GM19023 (cell line): Measurements from ENCODE around the gene NCF2.

Source experiments
- ATAC-seq: cut with Tn5 transposase; IDR thresholded peaks from one replicate; pipeline ENCODE4 v1.9.1; 2021; ENCODE audit warnings: mild to moderate bottlenecking, moderate library complexity; ENCODE audit not compliant: unreplicated experiment

The NCF2 gene

GRCh38 chr1:183553764-183554163, 36.5 kb downstream of the NCF2 start:
- no peak for ATAC-seq

DNA sequence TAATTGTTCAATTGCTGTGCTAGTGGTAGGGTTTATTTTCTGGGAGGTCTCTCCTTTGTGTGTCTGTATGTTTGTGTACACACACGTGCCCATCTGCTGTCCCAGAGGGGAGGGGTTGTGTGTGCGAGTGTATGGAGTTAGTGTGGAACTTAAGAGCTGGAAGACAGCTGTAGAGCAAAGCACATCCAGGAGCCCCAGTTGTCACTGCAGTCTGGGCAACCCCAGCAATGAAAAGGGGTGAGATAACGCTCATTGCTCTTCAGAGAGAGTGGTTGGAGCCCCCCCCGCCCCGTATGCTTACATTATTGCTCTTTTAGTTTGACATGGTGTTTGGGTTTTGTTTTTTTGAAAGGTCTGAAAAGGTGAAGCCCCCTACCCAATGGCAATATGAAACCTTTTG, 36.9 kb downstream of the NCF2 start:
- ATAC-seq, result no peak

GRCh38 chr1:183552891-183553290, 37.4 kb downstream of the NCF2 start:
- ATAC-seq, result no peak

GRCh38 chr1:183552441-183552840, 37.8 kb downstream of the NCF2 start:
- no peak for ATAC-seq

GRCh38 chr1:183551924-183552323, 38.3 kb downstream of the NCF2 start:
- no peak for ATAC-seq

DNA sequence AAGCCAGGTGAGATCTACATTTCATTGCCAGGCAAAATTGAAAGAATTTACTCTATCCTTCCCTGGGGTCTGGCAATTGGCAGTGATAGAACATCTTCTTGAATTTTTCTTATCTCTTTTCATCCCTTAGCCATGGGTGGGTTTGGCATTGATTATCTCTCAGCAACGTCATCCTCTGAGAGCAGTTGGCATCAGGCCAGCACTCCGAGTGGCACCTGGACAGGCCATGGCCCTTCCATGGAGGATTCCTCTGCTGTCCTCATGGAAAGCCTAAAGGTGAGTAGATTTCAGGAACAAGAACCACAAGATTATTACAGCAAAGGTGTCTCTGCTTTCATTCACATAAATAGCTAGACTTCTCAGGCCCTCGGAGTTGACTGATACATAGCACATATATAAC, 39.3 kb downstream of the NCF2 start:
- no peak for ATAC-seq

GRCh38 chr1:183548116-183548515, 42.1 kb downstream of the NCF2 start:
- ATAC-seq, result no peak

DNA sequence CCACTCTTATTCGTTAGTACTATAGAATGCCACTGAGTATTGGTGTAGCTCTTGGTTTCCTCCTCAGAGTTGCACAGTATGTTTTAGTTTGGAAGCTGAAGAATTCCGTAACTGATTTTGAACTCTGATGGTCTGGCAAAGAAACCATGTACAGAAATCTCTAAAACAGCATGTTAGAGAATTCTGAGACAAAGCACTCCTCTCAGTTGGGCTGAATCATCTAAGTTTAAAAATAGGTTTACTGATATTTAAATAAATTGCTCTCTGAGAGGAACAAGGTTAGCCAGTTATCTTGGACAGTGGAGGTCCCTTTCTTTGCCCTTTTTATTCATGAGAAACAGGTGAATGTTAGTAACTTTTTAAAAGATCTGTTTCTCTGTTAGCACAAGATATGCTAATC, 43.8 kb downstream of the NCF2 start:
- ATAC-seq, result no peak

DNA sequence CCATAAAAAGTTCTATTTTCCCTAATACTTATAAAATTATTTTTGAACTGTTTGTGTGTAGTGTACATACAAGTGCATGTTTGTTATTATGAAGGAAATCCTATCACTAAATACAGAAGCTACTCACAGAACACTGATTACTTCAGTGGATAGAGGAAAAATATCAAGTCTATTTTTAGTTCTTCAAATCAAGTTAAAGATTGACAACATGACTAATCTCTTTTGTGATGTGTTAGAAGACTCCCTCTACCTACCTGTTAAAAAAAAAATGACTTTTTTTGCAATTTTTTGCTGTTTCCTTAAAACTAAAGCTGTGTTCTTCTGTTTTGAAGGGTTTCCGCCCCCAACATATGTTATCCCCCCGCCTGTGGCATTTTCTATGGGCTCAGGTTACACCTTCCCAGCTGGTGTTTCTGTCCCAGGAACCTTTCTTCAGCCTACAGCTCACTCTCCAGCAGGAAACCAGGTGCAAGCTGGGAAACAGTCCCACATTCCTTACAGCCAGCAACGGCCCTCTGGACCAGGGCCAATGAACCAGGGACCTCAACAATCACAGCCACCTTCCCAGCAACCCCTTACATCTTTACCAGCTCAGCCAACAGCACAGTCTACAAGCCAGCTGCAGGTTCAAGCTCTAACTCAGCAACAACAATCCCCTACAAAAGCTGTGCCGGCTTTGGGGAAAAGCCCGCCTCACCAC, 45.5 kb downstream of the NCF2 start:
- ATAC-seq, result no peak

GRCh38 chr1:183543619-183544204, 46.5 kb downstream of the NCF2 start:
- no peak for ATAC-seq

GRCh38 chr1:183537405-183537804, 52.9 kb downstream of the NCF2 start:
- ATAC-seq, result no peak

DNA sequence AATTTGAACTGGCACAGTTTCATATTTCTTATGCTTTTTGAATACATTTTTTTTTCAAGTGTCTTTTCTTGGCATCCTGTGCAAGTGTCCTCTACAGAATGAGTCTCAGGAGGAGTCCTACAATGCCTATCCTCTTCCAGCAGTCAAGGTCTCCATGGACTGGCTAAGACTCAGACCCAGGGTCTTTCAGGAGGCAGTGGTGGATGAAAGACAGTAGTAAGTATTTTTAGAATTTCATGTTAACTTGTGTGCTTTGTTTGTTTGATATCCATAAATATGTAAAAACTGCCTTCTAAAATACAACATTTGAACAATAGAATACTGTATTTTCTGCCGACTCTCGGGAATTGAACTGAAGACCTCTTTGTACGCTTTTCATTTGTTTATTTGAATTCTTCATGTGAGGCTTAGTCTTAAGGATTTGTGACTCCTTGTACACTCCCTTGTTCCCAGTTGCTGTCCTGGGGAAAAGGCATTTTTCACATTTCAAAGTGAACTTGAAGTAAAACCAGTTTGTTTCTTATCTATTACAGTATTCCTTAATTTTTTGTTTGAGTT, 56.6 kb downstream of the NCF2 start:
- no peak for ATAC-seq

DNA sequence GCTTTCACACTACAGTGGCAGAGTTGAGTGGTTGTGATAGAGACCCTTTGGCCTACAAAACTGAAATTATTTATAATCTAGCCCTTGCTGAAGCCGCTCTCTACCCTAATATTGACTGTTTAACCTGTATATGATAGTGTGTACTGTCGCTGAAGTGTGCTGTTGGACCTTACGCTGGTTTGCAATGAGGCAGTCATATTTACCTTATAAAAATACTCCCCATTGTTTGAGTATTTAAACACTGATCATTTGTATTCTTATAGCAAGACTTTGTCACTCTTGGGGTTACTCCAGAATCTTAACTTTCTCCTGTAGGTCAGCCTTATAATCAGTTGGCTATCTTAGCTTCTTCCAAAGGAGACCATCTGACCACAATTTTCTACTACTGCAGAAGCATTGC, 61.7 kb downstream of the NCF2 start:
- no peak for ATAC-seq

- no peak for ATAC-seq
Measured at GRCh38 chr1:183522104-183522503, 68.2 kb downstream of the NCF2 start.

DNA sequence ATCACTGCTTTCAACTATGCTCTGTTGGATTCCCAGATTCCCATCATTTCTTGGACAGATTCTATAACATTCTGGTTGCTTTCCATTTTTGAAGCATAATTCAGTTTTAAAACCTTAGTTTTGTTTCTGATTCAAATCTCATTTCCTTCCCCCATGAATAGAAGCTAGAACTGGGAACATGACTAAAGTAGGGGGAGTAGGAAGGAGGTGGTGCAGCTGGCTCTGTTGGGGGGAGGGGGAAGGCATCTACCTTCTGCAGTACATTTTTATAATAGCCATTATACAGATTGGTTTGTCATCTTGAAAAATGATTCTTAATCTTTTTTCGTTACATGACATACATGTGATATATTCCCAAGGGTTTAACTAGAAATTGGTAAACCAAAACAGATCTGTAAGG, 69.9 kb downstream of the NCF2 start:
- no peak for ATAC-seq

- ATAC-seq, result no peak
Measured at GRCh38 chr1:183517401-183517800, 72.9 kb downstream of the NCF2 start.

GRCh38 chr1:183516725-183517124, 73.5 kb downstream of the NCF2 start:
- no peak for ATAC-seq

- no peak for ATAC-seq
Measured at GRCh38 chr1:183515002-183515689, 75.1 kb downstream of the NCF2 start.

DNA sequence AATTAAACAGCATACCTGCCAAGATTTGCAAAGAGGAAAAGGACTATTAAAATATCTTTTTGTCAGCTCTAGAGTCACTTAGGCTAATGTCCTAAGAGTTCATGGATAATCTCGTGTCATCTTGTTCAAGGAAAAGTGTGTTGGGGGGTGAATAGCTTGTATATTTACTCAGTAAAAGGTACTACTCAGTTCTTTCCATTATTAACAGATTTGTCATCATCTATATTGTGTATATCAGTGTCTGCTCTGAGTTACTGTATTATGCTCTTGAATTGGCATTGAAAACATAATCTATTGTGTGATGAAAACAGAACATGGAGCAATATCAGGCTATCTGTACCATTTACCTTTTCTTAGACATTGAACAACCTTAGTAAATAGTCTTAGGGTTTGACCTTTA, 76.0 kb downstream of the NCF2 start:
- no peak for ATAC-seq

DNA sequence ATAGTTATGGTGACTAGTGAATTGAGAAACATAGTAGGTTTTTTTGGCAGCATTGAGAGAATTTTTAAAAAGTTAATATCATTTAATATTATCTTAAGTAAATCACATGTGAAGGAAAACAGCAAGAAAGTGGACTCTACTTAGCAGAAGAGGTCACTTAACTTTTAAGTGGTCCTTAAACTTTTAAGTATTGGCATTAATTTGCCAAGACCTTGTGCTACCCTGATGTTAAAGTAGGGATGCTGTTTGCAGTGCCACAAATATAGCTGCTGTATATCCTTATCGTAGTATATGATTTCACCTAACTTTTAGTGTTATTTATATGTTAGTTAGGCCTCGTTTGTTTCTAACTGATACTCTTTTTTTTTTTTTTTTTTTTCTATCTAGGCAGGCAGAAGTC, 77.8 kb downstream of the NCF2 start:
- no peak for ATAC-seq

- no peak for ATAC-seq
Measured at GRCh38 chr1:183508694-183509093, 81.6 kb downstream of the NCF2 start.

DNA sequence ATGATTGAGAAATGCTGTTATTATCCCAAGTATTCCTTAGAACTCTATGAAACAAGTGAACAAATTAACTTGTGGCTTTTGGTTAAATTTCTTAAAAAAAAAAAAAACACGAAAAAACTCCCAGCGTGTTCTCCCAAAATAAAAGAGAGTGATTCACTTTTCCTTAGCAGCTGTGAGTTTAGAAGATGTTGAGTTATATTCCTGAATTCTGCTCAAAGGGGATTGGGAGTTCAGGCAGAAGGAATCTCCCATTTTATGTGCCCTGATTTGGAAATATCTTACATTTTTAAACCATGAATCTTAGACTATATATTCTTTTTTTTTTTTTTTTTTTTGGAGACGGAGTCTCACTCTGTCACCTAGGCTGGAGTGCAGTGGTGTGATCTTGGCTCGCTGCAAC, 83.7 kb downstream of the NCF2 start:
- ATAC-seq, result no peak
